ENCODE results near the gene DPPA4.

DNA sequence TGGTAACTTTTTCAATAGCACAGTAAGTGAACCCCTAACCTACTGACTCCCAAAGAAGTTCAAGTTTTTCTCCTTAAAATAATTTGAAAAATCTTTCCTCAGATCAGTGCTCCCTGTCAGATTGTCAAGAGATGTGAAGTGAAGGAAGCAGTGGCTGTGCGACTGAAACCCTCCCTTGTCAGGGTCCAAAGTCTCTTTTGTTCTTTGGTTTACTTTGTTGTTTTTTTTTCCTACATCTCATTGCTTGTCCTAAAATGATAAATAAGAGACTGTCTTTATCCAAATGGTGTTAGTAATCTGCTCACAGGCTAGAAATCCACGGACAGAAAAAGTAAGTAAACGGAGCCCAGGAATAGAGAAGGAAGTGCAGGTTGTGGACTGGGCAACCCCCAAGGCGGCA is 976 bp upstream of the DPPA4 start:
- TF ChIP-seq, protein P1, sequence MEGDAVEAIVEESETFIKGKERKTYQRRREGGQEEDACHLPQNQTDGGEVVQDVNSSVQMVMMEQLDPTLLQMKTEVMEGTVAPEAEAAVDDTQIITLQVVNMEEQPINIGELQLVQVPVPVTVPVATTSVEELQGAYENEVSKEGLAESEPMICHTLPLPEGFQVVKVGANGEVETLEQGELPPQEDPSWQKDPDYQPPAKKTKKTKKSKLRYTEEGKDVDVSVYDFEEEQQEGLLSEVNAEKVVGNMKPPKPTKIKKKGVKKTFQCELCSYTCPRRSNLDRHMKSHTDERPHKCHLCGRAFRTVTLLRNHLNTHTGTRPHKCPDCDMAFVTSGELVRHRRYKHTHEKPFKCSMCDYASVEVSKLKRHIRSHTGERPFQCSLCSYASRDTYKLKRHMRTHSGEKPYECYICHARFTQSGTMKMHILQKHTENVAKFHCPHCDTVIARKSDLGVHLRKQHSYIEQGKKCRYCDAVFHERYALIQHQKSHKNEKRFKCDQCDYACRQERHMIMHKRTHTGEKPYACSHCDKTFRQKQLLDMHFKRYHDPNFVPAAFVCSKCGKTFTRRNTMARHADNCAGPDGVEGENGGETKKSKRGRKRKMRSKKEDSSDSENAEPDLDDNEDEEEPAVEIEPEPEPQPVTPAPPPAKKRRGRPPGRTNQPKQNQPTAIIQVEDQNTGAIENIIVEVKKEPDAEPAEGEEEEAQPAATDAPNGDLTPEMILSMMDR (IDR thresholded peaks at IDR 0.05; ENCODE audit: insufficient read depth, low read depth, low read length), result no peak
- no peak for TF ChIP-seq EZH2 (IDR thresholded peaks at IDR 0.05; ENCODE audit: insufficient read depth, low read length)

Measured in astrocyte (in vitro differentiated cells and primary cell).